GM12878 (cell line): ENCODE data around the gene C11orf91. TPM values are rescaled to one million over a fixed set of nuclear protein-coding genes. Genes with fewer than 3 reads are reported as not detected.

Source experiments
- ATAC-seq: fragments of 200-7000 bp; cut with Tn5 transposase; 3 replicates; pipeline ENCODE4 v1.9.1; 2020; ENCODE audit warnings: mild to moderate bottlenecking, moderate library complexity
- BruUV-seq: library from RNA; stranded (reverse); fragments of 400-500 nt; replicated peaks from 2 replicates; lab custom pipeline; 2021; lab: Mats Ljungman, UMichigan
- CTCF ChIA-PET: fragments of 300-600 bp; sonication (Branson Sonifier 250); formaldehyde crosslinking; extraction: SDS; loops from one replicate; lab custom pipeline; 2021; ENCODE audit warnings: inconsistent platforms; lab: Yijun Ruan, JAX
- POLR2A ChIA-PET: fragments of 350-600 bp; formaldehyde crosslinking; extraction: SDS; loops from one replicate; lab custom pipeline; 2021; ENCODE audit warnings: inconsistent platforms; lab: Charles Lee
- RAD21 ChIA-PET: fragments of 300-600 bp; sonication (Branson Sonifier 250); formaldehyde crosslinking; loops from one replicate; lab custom pipeline; 2023; ENCODE audit warnings: antibody characterized with exemption; ENCODE audit not compliant: unreplicated experiment; lab: Charles Lee
- SMC1A ChIA-PET: fragments of 300-600 bp; sonication (Branson Sonifier 250); formaldehyde crosslinking; loops from one replicate; lab custom pipeline; 2023; ENCODE audit not compliant: unreplicated experiment, uncharacterized antibody; lab: Charles Lee
- DNase-seq: peaks from one replicate; pipeline ENCODE4 v3.0.0-alpha.2; 2011; ENCODE audit warnings: low read depth, low spot score
- FAIRE-seq: peaks from 3 replicates; lab custom pipeline; 2011; peaks lifted over from hg19 to GRCh38; lab: Jason Lieb, UNC
- H2AFZ ChIP-seq: 2 replicates; pipeline ENCODE4 v1.6.0; 2011; ENCODE audit warnings: low read depth, low read length, control low read depth; ENCODE audit not compliant: control insufficient read depth
- H3K27ac ChIP-seq: 2 replicates; pipeline ENCODE4 v1.5.1; 2011; ENCODE audit warnings: control low read depth; ENCODE audit not compliant: control insufficient read depth, insufficient read depth
- H3K27me3 ChIP-seq, 2 experiments: replicated peaks in 1 of 2; 2 replicates each; pipeline versions ENCODE4 v1.6.0 to v1.6.1; 2011; ENCODE audit warnings: low read length in 1 of 2; ENCODE audit not compliant: control insufficient read depth in 2 of 2, insufficient read depth in 2 of 2
- H3K36me3 ChIP-seq, 2 experiments: 2 replicates each; pipeline ENCODE4 v1.5.1; 2011; ENCODE audit warnings: low read length in 1 of 2; ENCODE audit not compliant: control insufficient read depth in 2 of 2, insufficient read depth in 2 of 2
- H3K4me1 ChIP-seq: 2 replicates; pipeline ENCODE4 v1.6.1; 2011; ENCODE audit warnings: mild to moderate bottlenecking, low read length, moderate library complexity, mixed read lengths; ENCODE audit not compliant: control insufficient read depth, insufficient read depth
- H3K4me2 ChIP-seq: 2 replicates; pipeline ENCODE4 v1.6.0; 2011; ENCODE audit warnings: control low read depth; ENCODE audit not compliant: control insufficient read depth, insufficient read depth
- H3K4me3 ChIP-seq: fragments of 200-600 bp; sonication (generic); 2 replicates; pipeline ENCODE4 v1.5.1; 2016
- H3K79me2 ChIP-seq: 2 replicates; pipeline ENCODE4 v1.6.0; 2011; ENCODE audit warnings: low read length; ENCODE audit not compliant: control insufficient read depth, insufficient read depth
- H3K9ac ChIP-seq: 2 replicates; pipeline ENCODE4 v1.8.0; 2011; ENCODE audit warnings: low read length, control low read depth, mixed read lengths; ENCODE audit not compliant: control insufficient read depth, insufficient read depth
- H3K9me3 ChIP-seq: replicated peaks from 3 replicates; pipeline ENCODE4 v1.5.1; 2011; ENCODE audit warnings: mild to moderate bottlenecking, low read length; ENCODE audit not compliant: control insufficient read depth, insufficient read depth
- H4K20me1 ChIP-seq: 2 replicates; pipeline ENCODE4 v1.6.0; 2011; ENCODE audit not compliant: control insufficient read depth, insufficient read depth
- BCL3 ChIP-seq: IDR thresholded peaks from 2 replicates; pipeline ENCODE4 v1.6.1; 2011; ENCODE audit warnings: borderline replicate concordance, low read depth, mild to moderate bottlenecking, moderate library complexity, low read length; ENCODE audit not compliant: insufficient read depth, poor library complexity, severe bottlenecking
- CBX3 ChIP-seq: fragments of 200-600 bp; sonication (generic); IDR thresholded peaks from 2 replicates; pipeline ENCODE4 v1.6.1; 2016; ENCODE audit warnings: low read depth, borderline replicate concordance
- EP300 ChIP-seq, 2 experiments: fragments of 150-350 bp in 1 of 2; IDR thresholded peaks; 2 replicates each; pipeline ENCODE4 v1.6.1; 2011 to 2012; ENCODE audit warnings: low read depth in 2 of 2, low read length in 2 of 2, borderline replicate concordance in 1 of 2, improper control_type of control experiment in 1 of 2, inconsistent platforms in 1 of 2; ENCODE audit not compliant: control insufficient read depth in 1 of 2
- IRF3 ChIP-seq: fragments of 450-650 bp; IDR thresholded peaks from 2 replicates; pipeline ENCODE4 v1.6.1; 2014; ENCODE audit warnings: mild to moderate bottlenecking
- MYC ChIP-seq: IDR thresholded peaks from 2 replicates; pipeline ENCODE4 v1.6.1; 2011; ENCODE audit warnings: mild to moderate bottlenecking, low read length, moderate library complexity, inconsistent platforms; ENCODE audit not compliant: insufficient read depth, insufficient replicate concordance, insufficient read length, severe bottlenecking
- RELB ChIP-seq: fragments of 450-650 bp; IDR thresholded peaks from 2 replicates; pipeline ENCODE4 v1.6.1; 2017; ENCODE audit warnings: low read depth, mild to moderate bottlenecking, moderate library complexity
- SMC3 ChIP-seq: IDR thresholded peaks from 2 replicates; pipeline ENCODE4 v1.6.1; 2011; ENCODE audit warnings: low read length, improper control_type of control experiment, borderline replicate concordance
- SRF ChIP-seq, 2 experiments: IDR thresholded peaks; 2 replicates each; pipeline ENCODE4 v1.6.1; 2011; ENCODE audit warnings: low read depth in 2 of 2, low read length in 2 of 2, mild to moderate bottlenecking in 1 of 2, moderate library complexity in 1 of 2
- WGBS: methylation state at CpG from one replicate; pipeline ENCODE4 v1.1.6; 2016; ENCODE audit warnings: low lambda C conversion rate; ENCODE audit not compliant: insufficient replicate concordance, insufficient coverage; ENCODE audit errors: missing lambda C conversion rate; 5-methylcytosine and 5-hydroxymethylcytosine counted together
- in situ Hi-C: fragments of 300-500 bp; cut with MboI; formaldehyde crosslinking; loops from 9 replicates; pipeline ENCODE4 v1.14.3; 2018; ENCODE audit warnings: mixed read lengths
- intact Hi-C: fragments of 100-400 bp; cut with micrococcal nuclease; formaldehyde crosslinking; loops from one replicate; pipeline ENCODE4 v1.14.2; 2022; ENCODE audit not compliant: unreplicated experiment
- polyA plus RNA-seq, 11 experiments: library from polyadenylated mRNA; depleted of rRNA in 4 of 11; unstranded in 6 of 11; stranded (reverse) in 5 of 11; fragments of >200 nt; fragmentation: Nextera tagmentation in 4 of 11; fragmentation: Illumina TruSeq in 1 of 11; extraction: Ambion mirVana in 4 of 11; extraction: Trizol in 1 of 11; gene quantifications; 1 replicate in 1 of 11; 2 replicates in 10 of 11; pipeline versions ENCODE4 v1.2.1 to v1.2.3, GENCODE V29; 2011 to 2016; ENCODE audit warnings: inconsistent platforms in 2 of 11, missing spikeins in 2 of 11, low read depth in 1 of 11
- total RNA-seq, 4 experiments: library from RNA; depleted of rRNA in 3 of 4; stranded (reverse); fragments of >200 nt in 3 of 4; fragmentation: Illumina TruSeq in 1 of 4; extraction: Trizol in 1 of 4; gene quantifications; 2 replicates each; pipeline versions ENCODE4 v1.2.1 to v1.2.3, GENCODE V29; 2013 to 2021

The C11orf91 gene
- total and polyA plus RNA-seq, 10 of the 15 experiments (the other 5 are each of a cell fraction or from before 2014, with no cell fraction given), result not detected

DNA sequence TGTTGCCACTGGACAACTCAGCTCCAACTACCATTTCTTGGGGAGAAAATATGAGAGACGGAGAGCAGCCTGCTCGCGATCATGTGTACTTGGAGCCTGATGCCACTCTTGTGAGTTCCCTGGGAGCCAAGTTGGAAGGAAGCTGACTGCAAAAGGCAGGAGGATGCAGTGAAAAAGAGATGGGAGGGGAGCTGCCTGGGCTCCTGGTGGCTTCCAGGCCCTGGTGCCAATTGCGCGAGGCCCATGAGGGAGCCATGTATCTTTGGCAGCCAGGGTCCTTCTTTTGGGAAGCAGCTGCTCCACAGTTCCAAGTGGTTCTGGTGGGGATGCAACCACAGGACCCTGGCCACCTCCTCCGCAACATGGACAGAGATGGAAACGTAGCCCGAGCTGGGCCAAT is 11.1 kb downstream of the C11orf91 start:
- no peaks in the 10 kb centered on the region for H3K27me3 ChIP-seq
- H4K20me1 ChIP-seq, result no peaks in the 10 kb centered on the region
- ChIA-PET SMC1A (interaction anchor here (0.8 to 6.2 kb wide), 7 partner anchors 12 to 328 kb away, joined by 3 to 30 read pairs (median 6); no protein-coding TSS in a partner anchor), POLR2A (no interaction called here), CTCF (interaction anchor here (0.8 to 6.5 kb wide), 6 partner anchors 53 to 355 kb away, joined by 3 to 45 read pairs (median 4); no protein-coding TSS in a partner anchor), RAD21 (interaction anchor here (0.8 to 2.3 kb wide), 3 partner anchors 53 to 327 kb away, joined by 3 to 14 read pairs (median 3); no protein-coding TSS in a partner anchor)
- BruUV-seq, result no TSS peak
- no peaks in the 10 kb centered on the region for H3K36me3 ChIP-seq
- no peak overlapping the region for H3K27ac ChIP-seq
- intact Hi-C loops (loop anchor here (5.0 kb wide), 1 partner anchor 522 kb away; no protein-coding TSS in a partner anchor), in situ Hi-C loops (loop anchor here (5.0 kb wide), 1 partner anchor 327 kb away; no protein-coding TSS in a partner anchor)
- H3K79me2 ChIP-seq, result no peaks in the 10 kb centered on the region
- ATAC-seq, result no peak
- 96% methylated on average over 8 of the region's 8 CpGs for WGBS
- no peak for FAIRE-seq
- H3K9me3 ChIP-seq, result peaks cover 5% of the 10 kb centered on the region; the same call in 2 of the 3 replicates
- no peak for TF ChIP-seq CBX3
- no peak for TF ChIP-seq MYC
- no peak for TF ChIP-seq IRF3
- no peak for TF ChIP-seq RELB
- TF ChIP-seq EP300 (IDR thresholded peaks at IDR 0.05; ENCODE audit: borderline replicate concordance in 1 of 2, control insufficient read depth in 1 of 2, low read depth in 2 of 2, low read length in 2 of 2), result no peak
- no peak for TF ChIP-seq SRF (IDR thresholded peaks at IDR 0.05; ENCODE audit: low read depth in 2 of 2, low read length in 2 of 2)
- no peak for TF ChIP-seq BCL3
- no peak for TF ChIP-seq SMC3
- H3K9ac ChIP-seq, result no peak overlapping the region
- no peak overlapping the region for H2AFZ ChIP-seq
- H3K4me3 ChIP-seq, result no peak overlapping the region
- H3K4me1 ChIP-seq, result peaks cover 3% of the 10 kb centered on the region; the same call in 1 of the 2 replicates
- H3K4me2 ChIP-seq, result no peak overlapping the region
- no peak for DNase-seq
